HUES64 (cell line): ENCODE results near the gene ARSG.

Source experiments
- H3K27ac ChIP-seq: 2 replicates; pipeline ENCODE4 v1.7.0; 2013; ENCODE audit warnings: low read depth, low read length, inconsistent platforms
- H3K27me3 ChIP-seq: 2 replicates; pipeline ENCODE4 v1.6.1; 2013; ENCODE audit warnings: mild to moderate bottlenecking, low read length; ENCODE audit not compliant: insufficient read depth
- H3K36me3 ChIP-seq: 2 replicates; pipeline ENCODE4 v1.6.1; 2013; ENCODE audit warnings: mild to moderate bottlenecking, low read length; ENCODE audit not compliant: insufficient read depth
- H3K4me1 ChIP-seq: 2 replicates; pipeline ENCODE4 v1.6.1; 2013; ENCODE audit warnings: mild to moderate bottlenecking, low read length, moderate library complexity; ENCODE audit not compliant: insufficient read depth
- H3K4me3 ChIP-seq: 2 replicates; pipeline ENCODE4 v1.5.1; 2013; ENCODE audit warnings: mild to moderate bottlenecking, low read length, moderate library complexity
- H3K9ac ChIP-seq: 2 replicates; pipeline ENCODE4 v1.6.1; 2013; ENCODE audit warnings: mild to moderate bottlenecking, low read depth, low read length
- H3K9me3 ChIP-seq: 2 replicates; pipeline ENCODE4 v1.6.1; 2013; ENCODE audit warnings: low read depth, low read length; ENCODE audit not compliant: insufficient read depth
- WGBS: fragments of 150-250, 120-280 bp; methylation state at CpG from one replicate; pipeline ENCODE4 v1.1.7; 2013; ENCODE audit warnings: missing lambda C conversion rate; 5-methylcytosine and 5-hydroxymethylcytosine counted together

The ARSG gene

DNA sequence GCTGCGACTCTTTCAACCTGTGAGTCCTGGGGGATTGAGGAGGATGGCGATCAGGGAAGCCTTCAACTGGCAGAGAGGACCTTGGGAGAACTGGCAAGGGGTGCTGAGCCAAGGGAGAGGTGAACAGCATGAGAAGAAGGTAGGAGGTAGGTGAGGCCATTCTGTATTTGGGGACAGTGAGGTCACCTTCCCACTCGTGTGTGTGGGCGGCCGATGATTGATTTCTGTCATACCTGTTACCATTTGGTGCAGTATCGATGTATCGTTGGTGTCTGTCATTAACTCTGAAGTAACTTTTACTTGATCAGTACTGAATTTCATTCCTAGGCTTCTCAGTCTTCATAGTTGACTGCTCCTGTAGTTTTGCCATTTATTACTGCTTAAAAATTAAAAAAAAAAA, 3.8 kb downstream of the ARSG start:
- H3K27ac ChIP-seq: no peak overlapping the region
- no peaks in the 10 kb centered on the region for H3K9me3 ChIP-seq
- WGBS: 94% methylated on average over 7 of the region's 7 CpGs
- H3K27me3 ChIP-seq: peaks cover 26% of the 10 kb centered on the region
- no peak overlapping the region for H3K4me3 ChIP-seq
- peaks cover 40% of the 10 kb centered on the region for H3K4me1 ChIP-seq
- H3K9ac ChIP-seq: no peak overlapping the region
- no peaks in the 10 kb centered on the region for H3K36me3 ChIP-seq

DNA sequence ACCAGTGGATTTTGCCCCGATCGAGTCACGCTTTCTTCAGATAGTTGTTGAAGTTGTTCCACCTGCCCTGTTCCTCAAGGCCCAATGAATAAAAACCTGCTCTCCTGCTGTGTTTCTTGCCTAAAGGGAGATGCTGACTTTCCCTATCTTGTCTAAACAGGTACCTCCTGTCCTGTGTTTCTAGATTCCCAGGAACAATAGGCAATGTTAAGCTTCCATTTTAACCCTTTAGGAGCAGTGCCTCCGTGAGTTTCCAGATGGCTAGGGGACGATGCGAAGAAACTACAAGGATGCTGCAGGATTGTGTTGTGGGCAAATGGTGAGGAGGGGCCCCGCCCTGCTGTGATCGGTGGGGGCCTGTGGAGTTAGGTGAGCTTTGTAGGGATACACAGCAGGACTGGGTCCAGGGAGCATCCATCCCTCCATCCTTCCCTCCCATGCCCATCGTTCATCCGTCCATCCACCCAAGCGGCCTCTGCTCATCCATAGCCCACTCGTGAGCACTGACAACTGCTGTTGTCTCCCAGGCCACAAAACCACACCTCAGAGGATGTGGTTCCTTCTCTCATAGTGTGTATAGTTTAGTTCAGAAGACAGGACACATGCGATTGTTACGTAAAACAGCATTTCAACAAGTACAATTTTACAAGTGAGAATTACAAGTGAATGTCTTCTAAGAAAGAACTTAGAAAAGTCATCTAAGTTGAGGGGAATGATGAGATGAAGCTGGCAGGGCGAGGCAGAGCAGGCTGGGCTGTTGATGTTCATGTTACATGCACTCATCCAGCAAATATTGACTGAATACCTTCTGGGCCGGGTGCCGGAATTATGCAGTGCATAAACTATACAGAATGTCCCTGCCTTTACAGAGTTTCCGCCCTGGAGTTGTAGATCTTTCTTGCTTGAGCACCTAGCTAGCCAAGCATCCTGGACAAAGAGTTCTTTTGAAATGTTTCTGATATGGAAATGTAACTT, 5.2 kb downstream of the ARSG start:
- WGBS: 80% methylated on average over 15 of the region's 18 CpGs
- H3K9ac ChIP-seq: no peak overlapping the region
- no peak overlapping the region for H3K27ac ChIP-seq

GRCh38 chr17:68297195-68297594, 5.9 kb downstream of the ARSG start:
- H3K36me3 ChIP-seq: no peaks in the 10 kb centered on the region
- peaks cover 16% of the 10 kb centered on the region for H3K27me3 ChIP-seq
- no peak overlapping the region for H3K27ac ChIP-seq
- H3K9me3 ChIP-seq: no peaks in the 10 kb centered on the region
- H3K4me3 ChIP-seq: no peak overlapping the region
- H3K4me1 ChIP-seq: peaks cover 46% of the 10 kb centered on the region
- no peak overlapping the region for H3K9ac ChIP-seq
- 89% methylated on average over 4 of the region's 4 CpGs for WGBS

More for the DNA sequence above, 5.2 kb downstream of the ARSG start:
- Histone ChIP-seq H3K4me3 (no peak overlapping the region), H3K9me3 (no peaks in the 10 kb centered on the region), H3K36me3 (no peaks in the 10 kb centered on the region), H3K27me3 (peaks cover 17% of the 10 kb centered on the region), H3K4me1 (peaks cover 40% of the 10 kb centered on the region)

GRCh38 chr17:68298601-68299000, 7.3 kb downstream of the ARSG start:
- peaks cover 43% of the 10 kb centered on the region for H3K4me1 ChIP-seq
- peaks cover 2% of the 10 kb centered on the region; the same call in 1 of the 2 replicates for H3K27me3 ChIP-seq
- H3K9me3 ChIP-seq: no peaks in the 10 kb centered on the region
- no peaks in the 10 kb centered on the region for H3K36me3 ChIP-seq
- no peak overlapping the region for H3K4me3 ChIP-seq
- H3K27ac ChIP-seq: no peak overlapping the region
- no peak overlapping the region for H3K9ac ChIP-seq

GRCh38 chr17:68299817-68300216, 8.5 kb downstream of the ARSG start:
- no peaks in the 10 kb centered on the region for H3K36me3 ChIP-seq
- WGBS: 97% methylated on average over 3 of the region's 3 CpGs
- no peak overlapping the region for H3K4me3 ChIP-seq
- no peak overlapping the region for H3K27ac ChIP-seq
- no peaks in the 10 kb centered on the region for H3K9me3 ChIP-seq
- H3K9ac ChIP-seq: no peak overlapping the region
- peaks cover 30% of the 10 kb centered on the region for H3K4me1 ChIP-seq
- no peaks in the 10 kb centered on the region for H3K27me3 ChIP-seq

GRCh38 chr17:68301438-68301959, 10.2 kb downstream of the ARSG start:
- Histone ChIP-seq H3K27ac (no peak overlapping the region), H3K9me3 (no peaks in the 10 kb centered on the region), H3K4me3 (no peak overlapping the region), H3K9ac (no peak overlapping the region), H3K4me1 (peaks cover 20% of the 10 kb centered on the region), H3K36me3 (no peaks in the 10 kb centered on the region), H3K27me3 (no peaks in the 10 kb centered on the region)
- WGBS: 59% methylated on average over 9 of the region's 9 CpGs

GRCh38 chr17:68302066-68302564, 10.8 kb downstream of the ARSG start:
- H3K9ac ChIP-seq: no peak overlapping the region
- WGBS: 80% methylated on average over 10 of the region's 10 CpGs
- no peak overlapping the region for H3K4me3 ChIP-seq
- peaks cover 2% of the 10 kb centered on the region; the same call in 1 of the 2 replicates for H3K36me3 ChIP-seq
- peaks cover 14% of the 10 kb centered on the region for H3K4me1 ChIP-seq
- no peak overlapping the region for H3K27ac ChIP-seq
- H3K27me3 ChIP-seq: no peaks in the 10 kb centered on the region
- no peaks in the 10 kb centered on the region for H3K9me3 ChIP-seq

DNA sequence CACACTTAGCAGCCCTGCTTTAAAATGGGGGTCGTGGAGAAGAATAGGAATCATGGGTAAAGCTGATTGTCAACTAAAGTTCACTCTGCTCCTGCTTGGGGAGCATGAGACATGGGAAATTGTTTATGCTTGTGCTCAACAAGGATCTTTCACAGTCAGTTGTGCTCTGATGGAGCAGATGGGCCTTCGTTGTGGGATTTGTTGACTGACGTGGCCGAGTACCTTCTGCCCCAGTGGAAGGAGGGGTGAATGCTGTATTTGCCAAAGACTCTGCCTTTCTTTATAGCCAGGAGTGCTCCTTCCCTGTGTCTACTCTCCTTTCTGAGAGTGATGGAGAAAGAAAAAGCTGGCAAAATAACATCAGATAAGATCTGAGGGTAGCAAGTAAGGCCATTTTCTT, 11.4 kb downstream of the ARSG start:
- Histone ChIP-seq H3K9ac (no peak overlapping the region), H3K9me3 (no peaks in the 10 kb centered on the region), H3K36me3 (peaks cover 7% of the 10 kb centered on the region; the same call in 1 of the 2 replicates), H3K4me1 (peaks cover 13% of the 10 kb centered on the region), H3K4me3 (no peak overlapping the region), H3K27me3 (no peaks in the 10 kb centered on the region), H3K27ac (no peak overlapping the region)
- 76% methylated on average over 4 of the region's 4 CpGs for WGBS

DNA sequence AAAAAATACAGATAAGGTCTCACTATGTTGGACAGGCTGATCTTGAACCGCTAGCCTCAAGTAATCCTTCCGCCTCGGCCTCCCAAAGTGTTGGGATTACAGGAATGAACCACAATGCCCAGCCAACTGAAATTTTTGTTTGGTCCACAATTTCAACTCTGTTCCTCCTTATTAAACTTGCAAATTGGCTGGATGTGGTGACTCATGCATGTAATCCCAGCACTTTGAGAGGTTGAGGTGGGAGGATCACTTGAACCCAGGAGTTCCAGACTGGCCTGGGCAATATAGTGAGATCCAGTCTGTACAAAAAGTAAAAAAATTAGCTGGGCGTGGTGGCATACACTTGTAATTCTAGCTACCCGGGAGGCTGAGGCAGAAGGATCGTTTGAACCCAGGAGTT, 13.4 kb downstream of the ARSG start:
- no peaks in the 10 kb centered on the region for H3K27me3 ChIP-seq

DNA sequence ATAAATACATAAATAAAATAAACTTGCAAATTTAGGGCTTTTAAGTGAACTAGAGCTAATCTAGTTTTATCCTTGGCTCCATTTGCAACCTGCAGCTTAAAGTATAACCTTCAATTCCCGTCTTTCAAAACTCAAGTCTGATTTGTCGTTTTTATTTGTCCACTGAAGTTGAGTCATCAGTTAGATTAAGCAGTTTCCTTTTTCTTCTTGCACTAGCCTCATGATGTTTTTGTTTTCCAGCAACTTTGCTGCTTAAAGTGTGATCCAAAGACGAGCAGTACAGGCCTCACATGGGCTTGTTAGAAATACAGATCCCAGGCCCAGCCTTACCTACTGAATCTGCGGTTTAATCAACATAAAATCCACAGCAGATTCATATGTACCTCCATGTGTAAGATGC, 13.8 kb downstream of the ARSG start:
- Histone ChIP-seq H3K27me3 (no peaks in the 10 kb centered on the region), H3K9me3 (no peaks in the 10 kb centered on the region), H3K27ac (no peak overlapping the region), H3K9ac (no peak overlapping the region), H3K4me3 (no peak overlapping the region), H3K4me1 (peaks cover 13% of the 10 kb centered on the region), H3K36me3 (peaks cover 7% of the 10 kb centered on the region; the same call in 1 of the 2 replicates)
- WGBS: 94% methylated on average over 4 of the region's 4 CpGs

More for the DNA sequence above, 13.4 kb downstream of the ARSG start:
- 97% methylated on average over 6 of the region's 6 CpGs for WGBS
- peaks cover 13% of the 10 kb centered on the region for H3K4me1 ChIP-seq
- H3K36me3 ChIP-seq: peaks cover 7% of the 10 kb centered on the region; the same call in 1 of the 2 replicates
- H3K9ac ChIP-seq: no peak overlapping the region
- no peak overlapping the region for H3K27ac ChIP-seq
- no peak overlapping the region for H3K4me3 ChIP-seq
- no peaks in the 10 kb centered on the region for H3K9me3 ChIP-seq

- Histone ChIP-seq H3K9me3 (no peaks in the 10 kb centered on the region), H3K36me3 (peaks cover 7% of the 10 kb centered on the region; the same call in 1 of the 2 replicates), H3K27me3 (no peaks in the 10 kb centered on the region), H3K4me3 (no peak overlapping the region), H3K27ac (no peak overlapping the region), H3K9ac (no peak overlapping the region), H3K4me1 (peaks cover 10% of the 10 kb centered on the region)
- WGBS: 88% methylated on average over 6 of the region's 6 CpGs
These were observed 15.5 kb downstream of the ARSG start for GRCh38 chr17:68306819-68307218.
